Retina (tissue), 1 donor: ENCODE results near the gene FKBP6.
"Not testable (repeated sequence)": the region's sequence is repeated elsewhere in the genome, so short reads cannot be mapped to it uniquely, and the experiment has no call there.

Experiments
- DNase-seq: peaks from one replicate; pipeline ENCODE4 v3.0.0-alpha.2; 2016

The FKBP6 gene, protein sequence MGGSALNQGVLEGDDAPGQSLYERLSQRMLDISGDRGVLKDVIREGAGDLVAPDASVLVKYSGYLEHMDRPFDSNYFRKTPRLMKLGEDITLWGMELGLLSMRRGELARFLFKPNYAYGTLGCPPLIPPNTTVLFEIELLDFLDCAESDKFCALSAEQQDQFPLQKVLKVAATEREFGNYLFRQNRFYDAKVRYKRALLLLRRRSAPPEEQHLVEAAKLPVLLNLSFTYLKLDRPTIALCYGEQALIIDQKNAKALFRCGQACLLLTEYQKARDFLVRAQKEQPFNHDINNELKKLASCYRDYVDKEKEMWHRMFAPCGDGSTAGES

GRCh38 chr7:73327922-73328321, at the start of gene FKBP6, which contains the start of gene TRIM50:
Gene FKBP6, plus strand, starts transcription at chr7:73328161. Its CDS starts 268 bp downstream, at chr7:73328429.
Gene TRIM50, minus strand, starts transcription at chr7:73328082. Its CDS starts 3,295 bp downstream, at chr7:73324787.
- DNase-seq = not testable (repeated sequence)

DNA sequence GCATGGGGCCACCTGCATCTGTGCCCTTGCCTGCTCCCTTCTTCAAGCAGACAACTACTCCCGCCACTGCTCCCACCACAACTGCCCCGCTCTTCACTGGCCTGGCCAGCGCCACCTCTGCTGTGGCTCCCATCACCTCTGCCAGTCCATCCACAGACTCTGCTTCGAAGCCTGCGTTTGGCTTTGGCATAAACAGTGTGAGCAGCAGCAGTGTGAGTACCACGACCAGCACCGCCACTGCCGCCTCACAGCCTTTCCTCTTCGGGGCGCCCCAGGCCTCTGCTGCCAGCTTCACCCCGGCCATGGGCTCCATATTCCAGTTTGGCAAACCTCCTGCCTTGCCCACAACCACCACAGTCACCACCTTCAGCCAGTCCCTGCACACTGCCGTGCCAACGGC, 30.7 kb upstream of the FKBP6 start:
- not testable (repeated sequence) for DNase-seq

- DNase-seq = not testable (repeated sequence)
These were observed 30.3 kb upstream of the FKBP6 start for GRCh38 chr7:73297706-73298105.

DNA sequence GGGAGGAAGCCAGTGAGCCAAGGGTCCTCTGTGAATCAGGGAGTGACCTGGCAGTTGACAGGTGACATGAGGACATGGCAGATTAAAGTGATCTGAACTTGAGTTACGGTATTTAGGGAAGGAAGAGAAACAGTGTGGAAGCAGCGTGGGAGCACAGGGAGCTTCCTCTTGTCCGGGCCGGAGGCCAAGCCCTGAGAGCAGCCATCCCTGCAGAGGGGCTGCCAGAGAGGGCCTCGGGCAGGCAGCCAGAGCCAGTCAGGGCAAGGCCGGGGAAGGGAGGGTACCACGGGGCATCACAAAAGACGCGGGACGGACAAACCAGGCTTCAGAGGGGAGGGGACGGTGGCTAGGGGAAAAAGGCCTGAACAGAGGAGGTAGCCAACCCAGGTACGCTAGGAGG, 28.1 kb upstream of the FKBP6 start:
- DNase-seq = not testable (repeated sequence)

DNA sequence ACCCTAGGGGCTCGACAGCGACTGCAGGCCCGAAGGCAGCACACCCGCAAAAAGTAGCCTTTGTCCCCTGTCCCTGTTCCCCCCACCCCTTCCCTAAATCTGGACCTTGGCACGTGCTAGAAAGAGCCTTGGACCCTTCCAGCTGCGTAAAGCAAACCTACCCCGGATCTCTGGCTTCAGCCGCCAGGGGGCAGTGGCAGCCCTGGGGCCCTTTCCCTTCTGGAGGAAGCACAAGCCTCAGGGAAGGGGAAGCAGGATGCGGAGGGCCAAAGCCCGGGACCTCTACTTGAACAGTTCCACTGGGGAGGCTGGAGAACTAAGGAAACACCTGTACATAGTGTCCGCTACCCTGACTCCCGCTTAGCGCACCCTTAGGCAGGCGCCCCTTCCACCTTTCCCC, 26.9 kb upstream of the FKBP6 start:
- DNase-seq = not testable (repeated sequence)

GRCh38 chr7:73302846-73303245, 25.1 kb upstream of the FKBP6 start:
- not testable (repeated sequence) for DNase-seq

GRCh38 chr7:73303546-73303945, 24.4 kb upstream of the FKBP6 start:
- no peak for DNase-seq

DNA sequence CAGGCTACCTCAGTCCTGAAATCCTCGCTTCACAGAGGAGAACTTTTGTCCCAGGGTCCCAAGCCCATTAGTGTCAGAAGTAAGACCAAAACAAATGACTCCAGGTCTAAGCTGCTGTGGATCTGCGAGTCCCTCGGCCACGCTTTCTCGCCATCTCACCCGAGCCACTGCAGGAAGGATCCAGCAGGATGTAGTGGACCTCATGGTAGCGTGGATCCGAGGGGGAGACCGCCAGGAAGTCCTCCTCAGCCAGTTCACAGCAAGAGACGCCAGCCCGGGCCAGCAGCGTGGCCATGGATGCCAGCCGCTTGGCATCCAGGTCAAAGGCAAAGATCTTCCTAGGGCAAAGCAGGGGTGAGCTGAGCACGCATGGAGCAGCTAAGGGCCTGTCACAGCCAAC, 23.9 kb upstream of the FKBP6 start:
- no peak for DNase-seq

- DNase-seq = not testable (repeated sequence)
These were observed 23.2 kb upstream of the FKBP6 start for GRCh38 chr7:73304612-73305387.

DNA sequence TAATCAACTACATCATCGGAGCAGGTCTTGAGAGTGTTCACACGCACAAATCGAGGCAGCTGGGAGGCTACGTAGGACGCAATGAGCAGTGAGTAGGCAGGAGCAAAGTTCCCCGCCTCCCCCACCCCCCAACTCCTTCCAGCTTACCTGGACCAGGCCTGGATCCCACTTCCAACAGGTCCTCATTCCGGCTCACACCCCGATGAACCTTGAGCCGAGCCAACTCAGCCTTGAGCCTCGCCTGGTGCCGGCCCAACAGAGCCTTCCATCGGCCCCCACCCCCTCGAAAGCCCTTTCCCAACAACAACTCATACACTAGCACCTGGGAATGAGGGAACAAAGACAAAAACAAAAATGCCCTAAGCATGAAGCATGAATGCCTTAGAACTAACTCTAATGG, 20.5 kb upstream of the FKBP6 start:
- no peak for DNase-seq

DNA sequence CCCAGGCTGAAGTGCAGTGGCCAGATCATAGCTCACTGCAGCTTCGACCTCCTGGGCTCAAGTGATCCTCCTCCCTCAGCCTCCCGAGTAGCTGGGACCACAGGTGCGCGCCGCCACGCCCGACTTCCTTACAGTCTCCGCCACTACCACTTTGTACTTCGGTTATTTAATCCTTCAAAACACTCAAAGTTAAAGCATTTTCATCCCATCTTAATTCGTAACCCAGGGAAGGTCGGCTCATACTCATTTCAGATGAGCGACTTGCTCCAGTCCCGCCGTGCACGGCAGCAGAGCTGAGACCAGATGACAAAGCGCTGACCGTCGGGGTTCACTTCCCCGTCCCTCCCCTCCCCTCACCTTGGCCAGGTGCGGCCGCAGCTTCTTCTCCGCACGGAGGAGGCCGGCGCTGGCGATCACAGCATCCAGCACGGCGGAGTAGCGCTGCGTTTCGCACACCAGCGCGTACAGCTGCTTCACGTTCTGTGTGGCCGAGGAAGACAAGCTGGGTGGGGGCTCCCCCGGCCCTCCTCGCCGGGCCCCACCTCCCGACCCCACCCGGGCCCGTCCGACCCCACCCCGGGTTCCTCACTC, 19.8 kb upstream of the FKBP6 start:
- DNase-seq = peak; percentile 18

- peak; percentile 84 for DNase-seq
These were observed 19.2 kb upstream of the FKBP6 start, which contains the start of gene NSUN5 for GRCh38 chr7:73308665-73309214. Gene NSUN5, minus strand, starts transcription at chr7:73308826. Its CDS starts 36 bp downstream, at chr7:73308790.

- DNase-seq = not testable (repeated sequence)
These were observed 16.5 kb upstream of the FKBP6 start for GRCh38 chr7:73311421-73311820.

GRCh38 chr7:73312831-73313520, 15.0 kb upstream of the FKBP6 start:
- no peak for DNase-seq

DNA sequence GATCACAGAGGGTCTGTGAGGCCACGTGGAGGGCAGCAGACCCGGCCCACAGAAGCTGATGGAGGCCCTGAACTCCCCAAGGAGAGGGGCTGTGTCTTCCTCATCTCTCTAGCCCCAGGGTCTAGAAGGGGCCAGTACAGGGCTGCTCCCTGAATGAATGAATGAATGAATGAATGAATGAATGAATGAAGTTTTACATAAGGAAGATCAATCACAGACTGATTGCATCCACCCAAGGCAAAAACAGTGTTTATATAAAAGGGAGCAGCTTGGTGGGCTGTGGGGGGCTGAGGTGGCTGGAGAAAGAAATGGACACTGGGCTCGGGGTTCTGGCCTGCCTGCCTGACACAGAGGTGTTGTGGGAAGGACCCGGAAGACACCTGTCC, 14.4 kb upstream of the FKBP6 start:
- DNase-seq = no peak

DNA sequence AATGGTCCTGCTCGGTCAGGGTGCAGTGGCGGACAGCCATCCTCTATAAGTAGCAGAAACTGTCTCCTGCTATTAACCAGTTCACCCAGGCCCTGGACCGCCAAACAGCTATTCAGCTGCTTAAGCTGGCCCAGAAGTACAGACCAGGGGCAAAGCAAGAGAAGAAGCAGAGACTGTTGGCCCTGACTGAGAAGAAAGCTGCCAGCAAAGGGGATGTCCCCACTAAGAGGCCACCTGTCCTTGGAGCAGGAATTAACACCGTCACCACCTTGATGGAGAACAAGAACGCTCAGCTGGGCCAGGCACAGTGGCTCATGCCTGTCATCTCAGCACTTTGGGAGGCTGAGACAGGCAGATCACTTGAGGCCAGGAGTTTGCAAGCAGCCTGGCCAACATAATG, 13.7 kb upstream of the FKBP6 start:
- no peak for DNase-seq

DNA sequence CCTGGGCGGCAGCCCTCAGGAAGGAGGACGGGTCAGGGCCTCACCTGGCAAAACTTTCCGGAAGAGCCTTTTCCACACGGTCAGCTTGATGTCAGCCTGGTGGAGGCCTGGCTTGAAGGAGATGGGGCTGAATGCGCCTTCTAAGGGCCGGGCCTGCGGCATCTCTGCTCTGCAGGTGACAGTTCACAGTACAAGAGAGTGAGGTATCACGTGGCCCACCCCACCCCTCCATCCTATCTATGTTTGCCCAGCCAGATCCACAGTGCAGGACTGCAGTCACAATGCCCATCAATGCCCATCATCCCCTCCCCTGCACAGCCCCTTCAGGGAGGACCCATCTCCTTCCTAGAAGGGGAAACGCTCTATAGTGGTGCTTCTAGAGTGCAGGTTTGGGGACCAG, 11.4 kb upstream of the FKBP6 start:
- no peak for DNase-seq

- DNase-seq = not testable (repeated sequence)
These were observed 9.2 kb upstream of the FKBP6 start for GRCh38 chr7:73318656-73319204.

DNA sequence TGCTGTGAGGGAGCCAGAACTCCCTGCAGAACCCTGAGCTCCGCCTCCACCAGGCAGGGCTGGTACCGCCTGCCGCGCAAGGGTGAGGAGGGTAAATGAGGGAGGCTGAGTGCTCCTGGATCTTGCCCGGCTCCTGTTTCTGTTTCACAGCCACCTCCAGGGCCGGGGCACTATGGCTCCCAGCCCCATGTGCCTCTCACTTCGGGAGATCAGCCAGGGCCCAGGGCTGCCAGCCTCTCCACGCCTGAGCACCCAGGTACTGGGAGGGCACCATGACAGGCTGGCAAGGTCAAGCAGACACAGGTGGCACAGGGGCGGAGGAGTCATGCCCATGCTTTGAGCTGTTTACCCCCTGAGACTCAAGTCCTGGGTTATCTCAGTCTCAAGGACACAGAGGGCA, 8.4 kb upstream of the FKBP6 start:
- DNase-seq = not testable (repeated sequence)

GRCh38 chr7:73320009-73320408, 8.0 kb upstream of the FKBP6 start:
- not testable (repeated sequence) for DNase-seq

DNA sequence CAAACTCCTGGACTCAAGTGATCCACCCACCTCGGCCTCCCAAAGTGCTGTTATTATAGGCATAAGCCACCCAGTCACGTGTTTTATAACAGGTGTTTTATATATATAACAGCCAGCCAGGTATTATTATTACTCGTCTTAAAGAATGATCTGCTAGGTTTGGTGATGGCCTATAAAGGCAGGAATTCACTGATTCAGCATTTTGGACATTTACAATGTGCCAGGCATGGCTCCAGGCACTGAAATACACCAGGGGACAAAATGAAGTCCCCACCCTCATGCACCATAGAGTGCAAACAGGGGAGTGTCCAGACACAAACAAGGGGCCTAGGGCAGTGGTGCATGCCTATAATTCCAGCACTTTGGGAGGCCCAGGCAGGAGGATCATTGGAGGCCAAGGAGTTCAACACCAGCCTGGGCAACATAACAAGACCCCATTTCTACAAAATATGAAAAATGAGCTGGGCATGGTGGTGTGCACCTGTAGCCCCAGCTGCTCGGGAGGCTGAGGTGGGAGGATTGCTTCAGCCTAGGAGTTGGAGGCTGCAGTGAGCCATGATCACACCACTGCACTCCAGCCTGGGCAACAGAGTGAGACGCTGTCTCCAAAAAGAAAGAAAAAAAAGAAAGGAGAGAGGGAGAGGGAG, 4.4 kb upstream of the FKBP6 start:
- DNase-seq = not testable (repeated sequence)
